H4 (cell line): Measurements from ENCODE around the gene PCDHA1. TPM values are rescaled to one million over a fixed set of nuclear protein-coding genes. Genes with fewer than 3 reads are reported as not detected.
"Not testable (repeated sequence)": the region's sequence is repeated elsewhere in the genome, so short reads cannot be mapped to it uniquely, and the experiment has no call there.

ENCODE experiments used
- DNase-seq: peaks from one replicate; pipeline ENCODE4 v3.0.0-alpha.2; 2015; ENCODE audit warnings: low spot score
- total RNA-seq: library from RNA; depleted of rRNA; stranded (reverse); fragments of >200 nt; shearing (Covaris generic); gene quantifications from 2 replicates; pipeline ENCODE4 v1.2.3, GENCODE V29; 2014

PCDHA1 gene
- total RNA-seq, 1 experiment from 2014 or later = 0.56 TPM

DNA sequence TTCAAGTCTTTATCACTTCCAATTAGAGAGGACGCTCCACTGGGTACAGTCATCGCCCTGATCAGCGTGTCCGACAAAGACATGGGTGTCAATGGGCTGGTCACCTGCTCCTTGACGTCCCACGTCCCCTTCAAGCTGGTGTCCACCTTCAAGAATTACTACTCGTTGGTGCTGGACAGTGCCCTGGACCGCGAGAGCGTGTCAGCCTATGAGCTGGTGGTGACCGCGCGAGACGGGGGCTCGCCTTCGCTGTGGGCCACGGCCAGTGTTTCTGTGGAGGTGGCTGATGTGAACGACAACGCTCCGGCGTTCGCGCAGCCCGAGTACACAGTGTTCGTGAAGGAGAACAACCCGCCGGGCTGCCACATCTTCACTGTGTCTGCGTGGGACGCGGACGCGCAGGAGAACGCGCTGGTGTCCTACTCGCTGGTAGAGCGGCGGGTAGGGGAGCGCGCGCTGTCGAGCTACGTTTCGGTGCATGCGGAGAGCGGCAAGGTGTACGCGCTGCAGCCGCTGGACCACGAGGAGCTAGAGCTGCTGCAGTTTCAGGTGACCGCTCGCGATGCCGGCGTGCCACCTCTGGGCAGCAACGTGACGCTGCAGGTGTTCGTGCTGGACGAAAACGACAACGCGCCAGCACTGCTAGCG is 22.4 kb downstream of the PCDHA1 start:
- DNase-seq = not testable (repeated sequence)

DNA sequence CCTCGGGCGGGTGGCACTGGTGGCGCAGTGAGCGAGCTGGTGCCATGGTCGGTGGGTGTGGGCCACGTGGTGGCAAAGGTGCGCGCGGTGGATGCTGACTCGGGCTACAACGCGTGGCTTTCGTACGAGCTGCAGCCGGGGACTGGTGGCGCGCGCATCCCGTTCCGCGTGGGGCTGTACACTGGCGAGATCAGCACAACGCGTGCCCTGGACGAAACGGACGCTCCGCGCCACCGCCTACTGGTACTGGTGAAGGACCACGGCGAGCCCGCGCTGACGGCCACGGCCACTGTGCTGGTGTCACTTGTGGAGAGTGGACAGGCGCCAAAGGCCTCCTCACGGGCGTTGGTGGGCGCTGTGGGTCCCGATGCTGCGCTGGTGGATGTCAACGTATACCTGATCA is 22.9 kb downstream of the PCDHA1 start:
- DNase-seq = no peak

DNA sequence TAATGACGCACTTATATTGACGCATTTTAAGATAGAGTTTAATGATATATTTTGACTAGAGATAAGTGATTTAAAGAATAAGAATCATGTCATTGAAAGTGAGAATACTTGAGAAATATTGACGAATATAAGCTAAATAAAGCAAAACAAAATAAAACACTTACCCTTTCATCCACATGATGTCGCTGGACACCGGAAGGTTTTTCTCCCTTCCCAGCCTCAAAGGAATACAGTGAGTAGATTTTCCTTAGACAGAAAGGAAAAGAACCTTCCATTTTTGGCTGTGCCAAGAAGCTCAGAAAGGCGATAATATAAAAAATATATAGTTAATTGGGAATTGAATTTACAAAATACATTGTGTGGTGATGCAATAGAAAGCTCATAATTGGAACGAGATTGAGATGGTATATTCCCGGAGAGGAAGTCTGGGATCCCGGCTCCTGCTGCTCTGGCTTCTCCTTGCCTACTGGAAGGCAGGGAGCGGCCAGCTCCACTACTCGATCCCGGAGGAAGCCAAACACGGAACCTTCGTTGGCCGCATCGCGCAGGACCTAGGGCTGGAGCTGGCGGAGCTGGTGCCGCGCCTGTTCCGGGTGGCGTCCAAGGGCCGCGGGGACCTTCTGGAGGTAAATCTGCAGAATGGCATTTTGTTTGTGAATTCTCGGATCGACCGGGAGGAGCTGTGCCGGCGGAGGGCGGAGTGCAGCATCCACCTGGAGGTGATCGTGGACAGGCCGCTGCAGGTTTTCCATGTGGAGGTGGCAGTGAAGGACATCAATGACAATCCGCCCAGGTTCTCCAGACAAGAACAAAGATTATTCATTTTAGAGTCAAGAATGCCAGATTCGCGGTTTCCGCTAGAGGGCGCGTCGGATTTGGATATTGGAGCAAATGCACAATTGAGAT is 35.7 kb downstream of the PCDHA1 start, which contains the start of gene PCDHA5:
TSS of gene PCDHA5 (plus strand) at position 239 of the 906 bp plus-strand sequence.
- DNase-seq = no peak

DNA sequence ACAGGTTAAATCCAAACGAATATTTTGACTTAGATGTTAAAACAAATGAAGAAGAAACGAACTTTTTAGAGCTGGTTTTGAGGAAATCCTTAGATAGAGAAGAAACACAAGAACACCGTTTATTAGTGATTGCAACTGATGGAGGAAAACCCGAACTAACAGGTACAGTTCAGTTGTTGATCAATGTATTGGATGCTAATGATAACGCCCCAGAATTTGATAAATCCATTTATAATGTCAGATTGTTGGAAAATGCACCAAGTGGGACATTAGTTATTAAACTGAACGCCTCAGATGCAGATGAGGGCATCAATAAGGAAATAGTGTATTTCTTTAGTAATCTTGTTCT is 36.3 kb downstream of the PCDHA1 start:
- no peak for DNase-seq

DNA sequence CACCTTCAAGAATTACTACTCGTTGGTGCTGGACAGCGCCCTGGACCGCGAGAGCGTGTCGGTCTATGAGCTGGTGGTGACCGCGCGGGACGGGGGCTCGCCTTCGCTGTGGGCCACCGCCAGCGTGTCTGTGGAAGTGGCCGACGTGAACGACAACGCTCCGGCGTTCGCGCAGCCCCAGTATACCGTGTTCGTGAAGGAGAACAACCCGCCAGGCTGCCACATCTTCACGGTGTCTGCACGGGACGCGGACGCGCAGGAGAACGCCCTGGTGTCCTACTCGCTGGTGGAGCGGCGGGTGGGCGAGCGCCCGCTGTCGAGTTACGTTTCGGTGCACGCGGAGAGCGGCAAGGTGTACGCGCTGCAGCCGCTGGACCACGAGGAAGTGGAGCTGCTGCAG is 37.0 kb downstream of the PCDHA1 start:
- DNase-seq = not testable (repeated sequence)

DNA sequence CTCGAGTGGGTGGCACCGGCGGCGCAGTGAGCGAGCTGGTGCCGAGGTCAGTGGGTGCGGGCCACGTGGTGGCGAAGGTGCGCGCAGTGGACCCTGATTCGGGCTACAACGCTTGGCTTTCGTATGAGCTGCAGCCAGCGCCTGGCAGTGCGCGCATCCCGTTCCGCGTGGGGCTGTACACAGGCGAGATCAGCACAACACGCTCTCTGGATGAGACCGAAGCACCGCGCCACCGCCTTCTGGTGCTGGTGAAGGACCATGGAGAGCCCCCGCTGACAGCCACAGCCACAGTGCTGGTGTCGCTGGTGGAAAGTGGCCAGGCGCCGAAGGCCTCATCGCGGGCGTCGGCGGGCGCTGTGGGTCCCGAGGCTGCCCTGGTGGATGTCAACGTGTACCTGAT is 37.5 kb downstream of the PCDHA1 start:
- no peak for DNase-seq

DNA sequence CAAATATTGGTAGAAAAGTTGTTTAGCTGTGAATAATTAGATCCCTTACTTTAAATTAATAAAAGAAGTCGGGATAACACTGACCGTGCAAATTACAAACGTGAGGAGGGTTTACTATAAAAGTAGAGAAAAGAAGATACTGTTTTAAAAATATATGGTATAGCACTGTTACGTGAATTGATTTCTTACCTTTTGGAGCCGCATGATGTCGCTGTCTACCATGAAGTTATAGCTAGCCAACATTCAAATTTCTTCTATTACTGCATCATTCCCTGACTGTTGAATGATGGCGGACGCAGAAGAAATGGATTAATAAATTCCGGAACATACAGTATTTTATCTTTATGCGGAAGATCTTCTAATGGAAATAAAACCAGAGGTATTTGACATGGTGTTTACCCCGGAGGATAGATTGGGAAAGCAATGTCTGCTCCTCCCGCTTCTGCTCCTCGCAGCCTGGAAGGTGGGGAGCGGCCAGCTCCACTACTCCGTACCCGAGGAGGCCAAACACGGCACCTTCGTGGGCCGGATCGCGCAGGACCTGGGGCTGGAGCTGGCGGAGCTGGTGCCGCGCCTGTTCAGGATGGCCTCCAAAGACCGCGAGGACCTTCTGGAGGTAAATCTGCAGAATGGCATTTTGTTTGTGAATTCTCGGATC is 41.9 kb downstream of the PCDHA1 start, which contains the start of gene PCDHA6:
TSS of gene PCDHA6 (plus strand) at position 257 of the 658 bp plus-strand sequence. CDS start at position 389, 132 bp downstream.
- no peak for DNase-seq

DNA sequence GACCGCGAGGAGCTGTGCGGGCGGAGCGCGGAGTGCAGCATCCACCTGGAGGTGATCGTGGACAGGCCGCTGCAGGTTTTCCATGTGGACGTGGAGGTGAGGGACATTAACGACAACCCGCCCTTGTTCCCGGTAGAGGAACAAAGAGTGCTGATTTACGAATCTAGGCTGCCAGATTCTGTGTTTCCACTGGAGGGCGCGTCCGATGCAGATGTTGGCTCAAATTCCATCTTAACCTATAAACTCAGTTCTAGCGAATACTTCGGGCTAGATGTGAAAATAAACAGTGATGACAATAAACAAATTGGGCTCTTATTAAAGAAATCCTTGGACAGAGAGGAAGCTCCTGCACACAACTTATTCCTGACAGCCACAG is 42.4 kb downstream of the PCDHA1 start:
- no peak for DNase-seq

DNA sequence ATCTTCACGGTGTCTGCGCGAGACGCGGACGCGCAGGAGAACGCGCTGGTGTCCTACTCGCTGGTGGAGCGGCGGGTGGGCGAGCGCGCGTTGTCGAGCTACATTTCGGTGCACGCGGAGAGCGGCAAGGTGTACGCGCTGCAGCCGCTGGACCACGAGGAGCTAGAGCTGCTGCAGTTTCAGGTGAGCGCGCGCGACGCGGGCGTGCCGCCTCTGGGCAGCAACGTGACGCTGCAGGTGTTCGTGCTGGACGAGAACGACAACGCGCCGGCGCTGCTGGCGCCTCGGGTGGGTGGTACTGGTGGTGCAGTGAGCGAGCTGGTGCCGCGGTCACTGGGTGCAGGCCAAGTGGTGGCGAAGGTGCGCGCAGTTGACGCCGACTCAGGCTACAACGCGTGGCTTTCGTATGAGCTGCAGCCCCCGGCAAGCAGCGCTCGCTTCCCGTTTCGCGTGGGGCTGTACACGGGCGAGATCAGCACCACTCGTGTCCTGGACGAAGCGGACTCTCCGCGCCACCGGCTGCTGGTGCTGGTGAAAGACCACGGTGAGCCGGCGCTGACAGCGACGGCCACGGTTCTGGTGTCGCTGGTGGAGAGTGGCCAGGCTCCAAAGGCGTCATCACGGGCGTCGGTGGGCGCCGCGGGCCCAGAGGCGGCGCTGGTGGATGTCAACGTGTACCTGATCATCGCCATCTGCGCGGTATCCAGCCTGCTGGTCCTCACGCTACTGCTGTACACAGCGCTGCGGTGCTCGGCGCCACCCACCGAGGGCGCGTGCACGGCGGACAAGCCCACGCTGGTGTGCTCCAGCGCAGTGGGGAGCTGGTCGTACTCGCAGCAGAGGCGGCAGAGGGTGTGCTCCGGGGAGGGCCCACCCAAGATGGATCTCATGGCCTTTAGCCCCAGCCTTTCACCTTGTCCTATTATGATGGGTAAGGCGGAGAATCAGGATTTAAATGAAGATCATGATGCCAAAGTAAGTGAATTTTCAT is 43.9 kb downstream of the PCDHA1 start:
- DNase-seq = not testable (repeated sequence)

DNA sequence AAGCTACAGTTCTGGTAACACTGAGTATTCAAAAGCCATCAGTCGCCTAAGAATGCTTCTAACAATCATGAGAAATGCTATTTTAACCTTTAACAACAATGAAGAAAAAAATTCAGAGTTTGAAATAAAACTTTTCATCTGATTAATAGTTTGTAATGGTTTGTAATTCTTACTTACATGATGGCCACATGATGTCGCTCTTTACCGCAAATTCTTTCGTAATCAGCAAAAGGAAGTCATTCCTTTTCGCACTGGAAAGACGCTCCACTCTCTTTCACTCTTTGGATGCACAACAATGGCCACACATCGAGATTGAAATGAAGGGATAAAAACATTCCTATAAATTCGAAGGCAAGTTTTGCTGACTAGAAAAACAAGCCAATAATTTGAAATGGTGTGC is 48.1 kb downstream of the PCDHA1 start, which contains the start of gene PCDHA7:
TSS of gene PCDHA7 (plus strand) at position 277 of the 400 bp plus-strand sequence. CDS start at position 392, 115 bp downstream.
- DNase-seq = no peak

DNA sequence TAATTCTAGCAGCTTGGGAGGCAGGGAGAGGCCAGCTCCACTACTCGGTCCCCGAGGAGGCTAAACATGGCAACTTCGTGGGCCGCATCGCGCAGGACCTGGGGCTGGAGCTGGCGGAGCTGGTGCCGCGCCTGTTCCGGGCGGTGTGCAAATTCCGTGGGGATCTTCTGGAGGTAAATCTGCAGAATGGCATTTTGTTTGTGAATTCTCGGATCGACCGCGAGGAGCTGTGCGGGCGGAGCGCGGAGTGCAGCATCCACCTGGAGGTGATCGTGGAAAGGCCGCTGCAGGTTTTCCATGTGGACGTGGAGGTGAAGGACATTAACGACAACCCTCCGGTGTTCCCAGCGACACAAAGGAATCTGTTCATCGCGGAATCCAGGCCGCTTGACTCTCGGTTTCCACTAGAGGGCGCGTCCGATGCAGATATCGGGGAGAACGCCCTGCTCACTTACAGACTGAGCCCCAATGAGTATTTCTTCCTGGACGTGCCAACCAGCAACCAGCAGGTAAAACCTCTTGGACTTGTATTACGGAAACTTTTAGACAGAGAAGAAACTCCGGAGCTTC is 48.6 kb downstream of the PCDHA1 start:
- not testable (repeated sequence) for DNase-seq

DNA sequence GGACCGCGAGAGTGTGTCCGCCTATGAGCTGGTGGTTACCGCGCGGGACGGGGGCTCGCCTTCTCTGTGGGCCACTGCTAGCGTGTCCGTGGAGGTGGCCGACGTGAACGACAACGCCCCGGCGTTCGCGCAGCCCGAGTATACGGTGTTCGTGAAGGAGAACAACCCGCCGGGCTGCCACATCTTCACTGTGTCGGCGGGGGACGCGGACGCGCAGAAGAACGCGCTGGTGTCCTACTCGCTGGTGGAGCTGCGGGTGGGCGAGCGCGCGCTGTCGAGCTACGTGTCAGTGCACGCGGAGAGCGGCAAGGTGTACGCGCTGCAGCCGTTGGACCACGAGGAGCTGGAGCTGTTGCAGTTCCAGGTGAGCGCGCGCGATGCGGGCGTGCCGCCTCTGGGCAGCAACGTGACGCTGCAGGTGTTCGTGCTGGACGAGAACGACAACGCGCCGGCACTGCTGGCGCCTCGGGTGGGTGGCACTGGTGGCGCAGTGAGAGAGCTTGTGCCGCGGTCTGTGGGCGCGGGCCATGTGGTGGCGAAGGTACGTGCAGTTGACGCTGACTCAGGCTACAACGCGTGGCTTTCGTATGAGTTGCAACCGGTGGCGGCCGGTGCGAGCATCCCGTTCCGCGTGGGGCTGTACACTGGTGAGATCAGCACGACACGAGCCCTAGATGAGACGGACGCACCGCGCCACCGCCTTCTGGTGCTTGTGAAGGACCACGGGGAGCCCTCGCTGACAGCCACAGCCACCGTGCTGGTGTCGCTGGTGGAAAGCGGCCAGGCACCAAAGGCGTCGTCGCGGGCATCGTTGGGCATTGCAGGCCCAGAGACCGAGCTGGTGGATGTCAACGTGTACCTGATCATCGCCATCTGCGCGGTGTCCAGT is 49.9 kb downstream of the PCDHA1 start:
- DNase-seq = no peak

DNA sequence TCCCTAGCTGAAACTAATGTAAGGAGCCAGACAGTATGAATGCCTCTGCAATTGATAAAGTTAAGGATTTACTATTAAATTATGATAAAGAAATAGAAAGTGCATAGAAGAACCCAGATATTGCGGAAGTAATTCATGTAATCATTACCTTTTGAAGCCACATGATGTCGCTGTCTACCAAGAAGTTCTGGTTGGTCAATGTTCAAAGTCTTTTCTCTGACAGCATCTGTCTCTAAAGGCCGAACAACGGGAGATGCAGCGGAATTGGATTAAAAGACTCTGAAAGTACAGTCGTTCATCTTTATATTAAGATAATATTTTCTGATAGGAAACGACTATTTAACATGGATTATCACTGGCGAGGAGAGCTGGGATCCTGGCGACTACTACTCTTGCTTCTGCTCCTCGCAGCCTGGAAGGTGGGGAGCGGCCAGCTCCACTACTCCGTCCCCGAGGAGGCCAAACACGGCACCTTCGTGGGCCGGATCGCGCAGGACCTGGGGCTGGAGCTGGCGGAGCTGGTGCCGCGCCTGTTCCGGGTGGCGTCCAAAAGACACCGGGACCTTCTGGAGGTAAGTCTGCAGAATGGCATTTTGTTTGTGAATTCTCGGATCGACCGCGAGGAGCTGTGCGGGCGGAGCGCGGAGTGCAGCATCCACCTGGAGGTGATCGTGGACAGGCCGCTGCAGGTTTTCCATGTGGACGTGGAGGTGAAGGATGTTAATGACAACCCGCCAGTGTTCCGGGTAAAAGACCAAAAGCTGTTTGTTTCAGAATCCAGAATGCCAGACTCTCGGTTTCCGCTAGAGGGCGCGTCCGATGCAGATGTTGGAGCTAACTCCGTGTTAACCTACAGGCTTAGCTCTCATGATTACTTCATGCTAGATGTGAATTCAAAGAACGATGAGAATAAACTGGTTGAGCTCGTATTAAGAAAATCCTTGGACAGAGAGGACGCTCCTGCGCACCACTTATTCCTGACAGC is 55.3 kb downstream of the PCDHA1 start, which contains the start of gene PCDHA8:
TSS of gene PCDHA8 (plus strand) at position 210 of the 985 bp plus-strand sequence. CDS start at position 345, 135 bp downstream.
- DNase-seq = peak; percentile 19

DNA sequence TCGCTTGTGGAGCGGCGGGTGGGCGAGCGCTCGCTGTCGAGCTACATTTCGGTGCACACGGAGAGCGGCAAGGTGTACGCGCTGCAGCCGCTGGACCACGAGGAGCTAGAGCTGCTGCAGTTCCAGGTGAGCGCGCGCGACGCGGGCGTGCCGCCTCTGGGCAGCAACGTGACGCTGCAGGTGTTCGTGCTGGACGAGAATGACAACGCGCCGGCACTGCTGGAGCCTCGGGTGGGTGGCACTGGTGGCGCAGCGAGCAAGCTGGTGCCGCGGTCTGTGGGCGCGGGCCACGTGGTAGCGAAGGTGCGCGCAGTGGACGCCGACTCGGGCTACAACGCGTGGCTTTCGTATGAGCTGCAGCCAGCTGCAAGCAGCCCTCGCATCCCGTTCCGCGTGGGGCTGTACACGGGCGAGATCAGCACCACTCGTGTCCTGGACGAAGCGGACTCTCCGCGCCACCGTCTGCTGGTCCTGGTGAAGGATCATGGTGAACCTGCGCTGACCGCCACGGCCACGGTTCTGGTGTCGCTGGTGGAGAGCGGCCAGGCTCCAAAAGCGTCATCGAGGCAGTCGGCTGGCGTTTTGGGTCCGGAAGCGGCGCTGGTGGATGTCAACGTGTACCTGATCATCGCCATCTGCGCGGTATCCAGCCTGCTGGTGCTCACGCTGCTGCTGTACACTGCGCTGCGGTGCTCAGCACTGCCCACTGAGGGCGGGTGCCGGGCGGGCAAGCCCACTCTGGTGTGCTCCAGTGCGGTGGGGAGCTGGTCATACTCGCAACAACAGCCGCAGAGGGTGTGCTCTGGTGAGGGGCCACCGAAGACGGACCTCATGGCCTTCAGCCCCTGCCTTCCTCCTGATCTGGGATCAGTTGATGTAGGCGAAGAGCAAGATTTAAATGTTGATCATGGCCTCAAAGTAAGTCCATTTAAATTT is 57.1 kb downstream of the PCDHA1 start:
- DNase-seq = no peak

DNA sequence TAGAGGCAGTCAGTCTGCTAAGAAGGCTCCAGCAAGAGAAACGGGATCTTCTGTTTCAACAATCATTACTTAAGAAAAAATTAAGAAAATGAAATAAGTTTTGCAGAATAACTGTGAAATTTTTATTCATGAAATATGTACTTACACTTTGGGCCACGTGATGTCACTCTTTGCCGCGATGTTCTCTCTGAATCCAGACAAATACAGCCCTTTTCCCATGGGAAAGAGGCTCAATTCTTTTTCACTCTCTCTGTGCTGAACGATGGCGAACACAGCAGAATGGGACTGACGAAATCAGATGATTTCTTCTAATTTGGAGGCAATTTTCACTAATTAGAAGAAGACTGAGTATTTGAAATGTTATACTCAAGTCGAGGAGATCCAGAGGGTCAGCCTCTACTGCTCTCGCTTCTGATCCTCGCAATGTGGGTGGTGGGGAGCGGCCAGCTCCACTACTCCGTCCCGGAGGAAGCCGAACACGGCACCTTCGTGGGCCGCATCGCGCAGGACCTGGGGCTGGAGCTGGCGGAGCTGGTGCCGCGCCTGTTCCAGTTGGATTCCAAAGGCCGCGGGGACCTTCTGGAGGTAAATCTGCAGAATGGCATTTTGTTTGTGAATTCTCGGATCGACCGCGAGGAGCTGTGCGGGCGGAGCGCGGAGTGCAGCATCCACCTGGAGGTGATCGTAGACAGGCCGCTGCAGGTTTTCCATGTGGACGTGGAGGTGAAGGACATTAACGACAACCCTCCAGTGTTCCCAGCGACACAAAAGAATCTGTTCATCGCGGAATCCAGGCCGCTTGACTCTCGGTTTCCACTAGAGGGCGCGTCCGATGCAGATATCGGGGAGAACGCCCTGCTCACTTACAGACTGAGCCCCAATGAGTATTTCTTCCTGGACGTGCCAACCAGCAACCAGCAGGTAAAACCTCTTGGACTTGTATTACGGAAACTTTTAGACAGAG is 62.5 kb downstream of the PCDHA1 start, which contains the start of gene PCDHA9:
TSS of gene PCDHA9 (plus strand) at position 244 of the 964 bp plus-strand sequence. CDS start at position 358, 114 bp downstream.
- DNase-seq = not testable (repeated sequence)
